Stimulated activated CD4-positive, alpha-beta T cell treated with anti-CD3 and anti-CD28 coated beads, Interleukin-1b, Interleukin-23, amount 100 ng/mL, for 48 hours (primary cell): ENCODE results near the gene VPS37C.
"Not testable (repeated sequence)": the region's sequence is repeated elsewhere in the genome, so short reads cannot be mapped to it uniquely, and the experiment has no call there.

Experiments used
- DNase-seq: peaks from one replicate; pipeline ENCODE4 v3.0.0-alpha.2; 2020

Gene VPS37C

DNA sequence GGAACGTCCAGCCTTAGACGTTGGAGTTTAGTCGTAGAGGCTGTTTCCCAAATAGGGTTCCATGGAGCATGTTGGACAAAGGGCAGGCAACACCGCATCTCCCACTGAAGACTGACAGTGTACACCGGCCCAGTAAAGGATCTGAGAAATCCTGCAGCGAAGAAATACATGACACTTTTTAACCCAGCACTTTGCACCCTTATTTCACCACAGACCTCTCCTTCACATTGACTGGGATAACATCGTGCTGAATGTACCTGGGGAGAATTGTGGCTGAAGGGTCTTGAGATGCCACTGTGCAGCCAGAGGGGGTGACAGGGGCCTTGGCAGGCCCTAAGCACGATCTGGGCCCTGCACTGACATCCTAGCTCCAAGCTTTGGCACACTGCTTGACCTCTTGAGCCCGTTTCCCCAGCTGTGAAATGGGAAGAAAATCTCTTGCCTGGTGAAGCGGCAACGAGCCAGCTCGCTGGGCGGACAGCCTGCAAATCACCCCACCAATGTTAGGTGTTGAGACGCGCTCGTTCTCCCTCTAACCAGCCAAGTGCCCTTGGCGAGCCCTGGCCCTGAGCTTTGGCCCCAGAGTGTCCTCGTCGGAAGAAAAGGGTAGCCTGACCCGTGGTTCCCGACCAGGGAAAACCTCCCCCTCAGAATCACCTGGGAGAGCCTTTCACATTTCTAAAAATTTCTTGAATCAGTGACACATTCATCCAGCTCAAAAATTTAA lies 45.6 kb downstream of the VPS37C start:
- no peak for DNase-seq

DNA sequence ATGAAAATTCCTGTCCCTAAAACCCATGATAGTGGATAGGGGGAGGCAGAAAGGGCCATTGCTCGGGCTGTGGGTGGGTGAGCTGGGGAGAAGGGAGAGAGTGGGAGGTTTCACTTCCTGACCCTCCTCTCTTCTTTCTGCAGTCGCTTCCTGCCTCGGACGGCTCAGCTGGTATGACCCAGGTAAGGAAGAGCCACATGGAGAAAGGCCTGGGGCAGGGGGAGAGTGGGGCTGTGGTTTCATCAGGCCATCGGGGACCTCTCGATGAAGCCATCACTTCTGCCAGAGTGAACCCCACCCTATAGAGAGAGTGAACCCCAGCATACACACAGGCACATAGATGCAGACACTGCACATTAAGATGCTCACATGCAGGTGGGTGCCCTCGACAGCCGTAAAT lies 46.3 kb downstream of the VPS37C start:
- DNase-seq: no peak

DNA sequence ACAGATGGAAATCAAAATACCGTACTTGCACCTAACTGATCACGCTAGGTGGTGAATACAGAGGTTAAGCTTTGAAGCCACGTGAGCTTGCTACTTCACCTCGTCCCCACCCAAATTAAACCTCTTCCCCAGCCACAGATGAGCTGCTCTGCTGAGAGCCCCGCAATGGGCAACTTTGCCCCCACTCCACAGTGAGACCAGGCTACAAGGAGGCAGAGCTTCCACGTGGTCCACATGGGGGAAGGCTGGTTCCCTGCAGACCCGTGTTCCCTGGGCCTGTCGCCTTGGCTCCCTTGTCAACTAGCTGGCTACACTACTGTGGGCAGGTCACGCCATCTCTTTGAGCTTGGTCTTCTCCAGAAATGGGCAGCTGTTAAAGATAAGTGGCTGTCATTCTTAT lies 48.0 kb downstream of the VPS37C start:
- no peak for DNase-seq

DNA sequence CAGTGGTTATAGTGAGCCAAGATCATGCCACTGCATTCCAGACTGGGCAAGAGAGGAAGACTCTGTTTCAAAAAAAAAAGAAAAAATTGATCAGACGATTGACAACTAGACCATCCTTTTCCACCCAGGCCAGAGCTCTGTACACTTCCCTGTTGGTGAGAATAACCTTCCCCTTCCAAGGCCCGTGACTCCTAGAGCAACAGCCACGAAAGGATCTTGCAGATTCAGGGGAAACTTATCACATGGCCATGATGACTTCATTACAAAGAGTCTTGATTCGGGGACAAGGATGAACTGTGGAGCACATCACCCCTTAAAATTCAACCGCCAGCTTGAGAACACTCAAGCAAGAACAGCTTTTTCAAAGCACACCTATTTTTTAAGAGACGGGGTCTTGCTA lies 48.7 kb downstream of the VPS37C start:
- DNase-seq: no peak

DNA sequence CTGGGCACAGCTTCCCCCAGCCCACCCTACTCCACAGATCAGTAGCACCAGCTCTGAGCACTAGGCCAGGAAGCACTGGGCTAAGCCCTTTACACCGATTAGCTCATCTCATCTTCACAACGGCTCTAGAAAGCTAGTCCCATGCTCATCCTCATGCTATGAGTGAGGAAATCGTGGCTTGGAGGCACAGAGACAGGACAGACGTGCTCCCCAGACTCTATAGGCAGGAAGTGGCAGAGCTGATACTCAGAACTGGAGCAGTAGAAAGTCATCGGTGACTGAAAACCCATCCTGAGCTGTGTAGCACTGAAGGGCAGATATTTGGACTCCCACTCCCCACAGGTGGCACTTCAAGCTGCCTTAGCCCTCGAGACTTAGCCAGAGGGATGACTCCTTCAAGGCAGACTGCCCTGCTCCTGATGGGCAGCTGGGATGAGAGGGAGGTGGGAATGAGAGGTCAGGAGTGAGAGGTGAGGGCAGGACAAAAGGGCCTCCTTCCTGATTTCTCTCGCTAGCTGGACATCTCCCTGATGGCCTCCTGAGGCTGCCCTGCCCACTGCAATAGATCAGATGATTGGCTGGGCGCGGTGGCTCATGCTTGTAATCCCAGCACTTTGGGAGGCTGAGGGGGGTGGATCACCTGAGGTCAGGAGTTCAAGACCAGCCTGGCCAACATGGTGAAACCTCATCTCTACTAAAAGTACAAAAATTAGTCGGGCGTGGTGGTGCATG lies 49.3 kb downstream of the VPS37C start:
- DNase-seq: peak; percentile 87

DNA sequence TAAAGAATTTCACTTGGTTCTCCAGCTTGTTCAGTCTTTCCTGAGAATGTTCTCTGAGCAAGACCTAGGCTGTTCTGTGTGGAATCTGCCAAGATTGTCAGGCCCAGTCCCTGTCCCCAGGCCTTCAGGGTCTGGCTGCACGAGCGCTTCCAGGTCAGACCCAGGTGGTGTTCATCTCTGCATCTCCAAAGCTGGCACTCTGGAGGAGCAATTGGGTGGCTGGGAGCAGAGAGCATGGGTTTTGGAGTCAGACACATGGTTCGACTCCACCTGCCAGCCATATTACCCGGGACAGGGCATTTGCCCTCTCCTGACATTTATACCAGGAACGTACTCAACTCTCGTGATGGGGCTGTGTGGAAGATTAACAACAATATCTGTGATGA lies 50.2 kb downstream of the VPS37C start:
- no peak for DNase-seq

DNA sequence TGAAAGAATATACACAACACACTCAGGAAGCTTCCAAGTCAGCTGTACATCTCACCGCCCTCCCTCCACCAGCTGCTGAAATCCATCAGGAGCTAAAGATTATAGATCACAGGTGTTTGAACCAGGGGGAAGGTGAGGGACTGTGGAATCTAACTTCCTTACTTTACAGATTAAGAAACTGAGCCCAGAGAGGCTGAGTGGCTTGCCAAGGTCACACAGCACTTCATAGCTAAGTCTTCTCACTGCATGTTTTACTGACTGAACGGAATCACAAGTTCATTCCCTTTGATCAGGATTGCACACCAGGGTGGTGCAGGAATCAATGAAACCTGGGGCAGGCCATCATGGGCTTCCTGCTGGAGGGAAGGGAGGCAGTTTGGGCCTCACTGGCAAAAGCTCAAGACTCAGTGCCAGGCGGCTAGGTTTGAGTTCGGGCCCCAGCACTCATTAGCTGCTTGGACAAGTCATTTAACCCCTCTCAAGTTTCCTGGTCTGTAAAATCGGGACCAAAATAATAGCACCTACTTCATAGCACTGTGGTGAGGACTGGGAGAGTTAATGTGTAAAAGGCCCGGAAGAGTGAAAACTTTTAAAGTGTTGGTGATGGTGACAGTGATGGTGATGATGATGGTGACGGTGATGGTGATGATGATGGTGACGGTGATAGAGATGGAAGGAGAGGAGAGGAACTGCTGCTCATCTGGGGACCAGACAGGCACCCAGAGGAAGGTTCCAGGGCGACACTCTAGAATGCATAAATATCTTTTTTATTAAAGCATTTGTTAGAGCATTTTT lies 50.8 kb downstream of the VPS37C start:
- no peak for DNase-seq

DNA sequence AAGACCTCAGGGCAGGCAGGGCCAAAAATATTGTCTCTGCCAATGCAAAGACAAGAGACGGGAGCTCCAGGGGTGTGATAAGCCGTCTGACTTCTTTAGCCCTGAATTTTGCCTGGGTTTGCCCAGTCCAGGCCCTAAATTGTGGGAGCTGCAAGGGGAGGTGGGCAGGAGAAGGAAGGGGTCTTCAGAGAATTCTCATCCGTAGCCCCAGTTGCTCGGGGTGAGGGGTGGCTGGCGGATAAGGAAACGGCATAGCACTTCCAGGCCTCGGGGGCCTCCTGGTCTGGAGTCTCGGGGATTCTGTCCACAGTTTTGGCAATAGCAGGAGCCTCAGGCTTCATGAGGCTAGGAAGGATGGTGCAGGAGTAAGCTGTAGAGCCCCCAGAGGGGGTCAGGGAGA lies 51.6 kb downstream of the VPS37C start:
- no peak for DNase-seq

DNA sequence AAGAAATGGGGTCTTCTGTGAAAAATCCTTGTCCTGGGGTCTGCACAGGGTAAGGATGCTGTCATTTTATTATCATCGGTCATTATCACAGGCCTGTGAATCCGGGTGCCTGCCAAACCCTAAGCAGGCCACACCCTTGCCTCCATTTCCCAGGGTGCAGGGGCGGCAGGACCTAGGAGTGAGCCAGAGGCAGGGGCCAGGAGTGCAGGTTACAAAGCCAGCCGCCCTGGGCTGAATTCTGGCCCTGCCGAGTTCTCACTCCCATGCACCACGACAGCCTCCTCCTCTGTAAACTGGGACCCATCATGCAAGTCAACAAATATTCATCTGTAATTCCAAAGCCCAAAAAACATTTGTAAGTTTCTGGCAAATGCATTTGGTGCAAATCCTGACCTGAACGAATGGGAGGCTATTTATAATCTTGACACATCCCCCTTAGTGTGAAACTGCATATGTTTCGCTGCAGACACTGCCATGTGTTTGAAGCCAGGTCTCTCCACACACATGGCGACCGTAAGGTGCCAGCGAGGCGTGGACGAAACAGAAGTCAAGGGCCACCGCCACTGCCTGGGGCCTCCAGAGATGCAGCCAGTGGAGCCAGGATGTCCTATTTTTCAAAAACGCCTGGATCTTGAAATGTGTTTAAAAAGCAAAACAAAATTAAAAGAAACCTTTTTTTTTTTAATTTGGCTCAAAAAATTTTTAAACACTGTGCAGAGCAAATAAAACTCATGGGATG lies 52.2 kb downstream of the VPS37C start:
- DNase-seq: no peak

DNA sequence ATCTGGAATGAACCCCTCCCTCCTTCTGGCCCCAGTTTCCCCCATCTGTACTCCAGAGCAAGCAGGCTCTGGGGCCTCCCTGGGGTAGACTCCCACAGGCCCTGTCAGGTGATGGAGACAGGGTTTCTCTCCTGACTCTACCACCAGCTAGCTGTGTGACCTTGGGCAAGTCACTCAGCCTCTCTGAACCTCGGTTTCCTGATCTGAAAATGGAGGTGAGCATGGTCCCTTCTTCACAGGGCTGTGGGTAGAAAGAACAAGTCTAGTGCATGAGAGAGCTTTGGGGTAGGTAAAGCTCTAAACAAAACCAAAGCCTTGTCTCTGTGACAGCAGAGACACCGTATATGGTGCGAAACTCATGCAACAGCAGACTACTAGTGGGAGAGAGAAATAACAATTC lies 53.3 kb downstream of the VPS37C start:
- no peak for DNase-seq

DNA sequence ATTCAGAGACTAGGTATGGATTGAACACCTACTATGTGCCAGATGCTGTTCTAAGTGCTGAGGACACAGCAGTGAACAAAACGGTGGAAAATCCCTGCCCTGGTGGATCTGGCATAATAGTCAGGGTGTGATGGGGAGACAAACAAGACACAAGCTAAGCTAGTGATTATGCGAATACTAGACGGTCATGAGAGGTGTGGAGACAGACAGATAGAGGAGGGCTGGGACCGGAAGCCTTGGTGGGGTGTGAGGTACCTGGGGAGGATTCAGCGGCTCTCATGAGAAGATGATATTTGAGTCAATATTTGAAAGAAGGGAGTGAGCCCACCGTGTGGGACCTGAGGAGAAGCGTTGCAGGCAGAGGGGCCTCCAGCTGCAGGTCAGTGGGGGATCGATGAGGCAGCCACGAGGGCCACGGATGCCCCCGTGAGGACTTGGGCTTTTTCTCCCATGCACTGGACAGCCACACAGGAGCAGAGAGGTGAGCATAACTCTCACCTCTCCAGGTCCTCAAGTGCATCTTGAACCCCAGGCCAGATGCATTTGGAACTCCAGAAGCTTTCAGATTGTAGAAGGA lies 54.2 kb downstream of the VPS37C start:
- DNase-seq: no peak

DNA sequence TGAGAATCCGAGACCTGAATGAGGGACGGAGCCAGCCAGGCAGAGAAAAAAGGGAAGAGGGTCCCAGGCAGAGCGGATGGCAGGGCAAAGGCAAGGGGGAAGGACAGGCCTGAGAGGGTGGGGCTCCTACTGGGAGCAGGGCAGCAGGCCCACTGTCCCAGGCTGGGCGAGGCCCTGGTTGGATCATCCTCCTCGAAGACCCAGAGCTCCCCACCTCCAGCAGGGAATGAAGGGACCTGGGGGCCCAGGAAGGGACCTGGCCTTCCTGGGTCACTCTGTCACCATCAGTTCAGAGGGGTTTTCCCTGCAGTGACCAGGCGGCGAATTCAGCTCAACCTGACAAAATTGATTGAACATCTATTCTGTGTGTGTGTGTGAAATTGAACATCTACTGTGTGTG lies 54.9 kb downstream of the VPS37C start:
- no peak for DNase-seq

DNA sequence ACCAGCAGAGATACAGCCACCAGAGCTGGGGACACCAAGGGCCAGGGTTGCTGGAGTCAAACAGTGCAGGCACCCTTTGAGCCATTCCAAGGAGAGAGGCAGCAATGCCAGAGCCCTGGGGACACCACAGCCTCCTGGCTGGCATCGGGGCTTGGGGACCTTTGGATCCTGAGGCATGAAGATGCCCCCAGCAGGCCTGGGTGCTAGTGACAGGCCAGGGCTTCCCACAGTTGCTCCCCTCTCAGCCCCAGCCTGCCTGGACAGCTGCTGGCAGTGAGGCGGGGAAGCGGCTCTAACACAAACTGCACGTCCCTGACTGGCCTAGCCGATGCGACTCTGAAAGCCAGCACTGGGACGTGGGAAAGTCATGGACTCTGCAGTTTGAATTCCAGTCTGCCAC lies 56.3 kb downstream of the VPS37C start:
- DNase-seq: no peak

DNA sequence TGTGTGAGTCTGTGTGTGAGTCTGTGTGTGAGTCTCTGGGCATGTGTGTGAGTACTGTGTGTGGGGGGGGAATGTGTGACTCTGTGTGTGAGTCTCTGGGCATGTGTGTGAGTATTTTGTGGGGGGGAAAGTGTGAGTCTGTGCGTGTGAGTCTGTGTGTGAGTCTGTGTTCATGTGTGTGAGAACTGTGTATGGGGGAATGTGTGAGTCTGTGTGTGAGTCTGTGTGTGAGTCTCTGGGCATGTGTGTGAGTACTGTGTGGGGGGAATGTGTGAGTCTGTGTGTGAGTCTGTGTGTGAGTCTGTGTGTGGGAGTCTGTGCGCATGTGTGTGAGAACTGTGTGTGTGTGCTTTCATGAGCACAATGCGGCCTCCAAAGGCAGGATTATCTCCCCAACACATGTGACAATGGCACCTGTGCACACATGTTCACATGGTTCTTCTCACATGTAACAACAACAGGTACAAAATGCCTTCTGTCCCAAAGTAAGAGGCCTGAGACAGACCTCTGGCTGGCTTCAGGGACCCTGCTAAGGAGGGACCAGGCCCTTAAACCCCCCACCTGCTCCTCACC lies 57.3 kb downstream of the VPS37C start:
- DNase-seq: no peak

DNA sequence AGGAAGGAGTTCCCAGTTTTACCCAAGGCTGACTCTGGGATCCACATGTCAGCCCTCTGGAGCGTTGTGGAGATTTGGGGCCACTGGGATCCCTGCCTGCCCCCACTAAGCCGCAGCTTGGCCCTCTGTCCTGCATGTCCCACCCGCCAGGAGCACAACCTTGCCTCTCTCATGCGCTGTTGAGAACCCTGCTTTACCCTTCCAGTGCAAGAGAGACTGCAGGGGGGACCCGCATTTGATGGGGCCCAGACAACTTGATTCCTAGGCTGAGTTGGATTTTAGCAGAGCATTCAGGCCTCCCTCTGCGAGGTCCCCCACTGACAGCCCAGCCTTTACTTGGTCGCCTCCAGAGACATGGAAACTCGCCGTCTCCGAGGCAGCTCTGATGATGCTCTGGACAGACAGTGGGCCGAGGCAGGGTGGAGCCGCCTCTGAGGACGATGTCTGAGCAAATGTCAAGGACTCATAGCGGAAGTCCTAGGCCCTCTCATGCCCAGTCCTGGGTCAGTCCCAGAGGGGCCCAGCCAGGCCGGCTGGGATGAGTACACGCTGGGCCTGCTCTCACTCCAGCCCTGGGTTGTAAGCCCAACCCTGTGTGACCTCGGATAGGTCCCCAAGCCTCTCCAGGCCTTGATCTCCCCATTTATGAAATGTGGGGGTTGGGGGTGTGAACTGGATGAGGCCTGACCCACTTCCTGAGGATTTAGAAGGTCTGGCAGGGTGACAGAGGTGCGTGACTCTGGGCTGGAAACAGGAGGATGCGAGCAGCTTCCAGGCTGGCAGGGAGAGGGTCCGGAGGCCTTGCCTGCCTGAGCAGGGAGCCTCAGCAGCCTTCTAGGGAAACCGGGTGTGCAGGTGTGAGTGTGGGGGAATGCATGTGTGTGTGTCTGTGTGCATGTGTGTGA lies 58.3 kb downstream of the VPS37C start:
- DNase-seq: no peak

DNA sequence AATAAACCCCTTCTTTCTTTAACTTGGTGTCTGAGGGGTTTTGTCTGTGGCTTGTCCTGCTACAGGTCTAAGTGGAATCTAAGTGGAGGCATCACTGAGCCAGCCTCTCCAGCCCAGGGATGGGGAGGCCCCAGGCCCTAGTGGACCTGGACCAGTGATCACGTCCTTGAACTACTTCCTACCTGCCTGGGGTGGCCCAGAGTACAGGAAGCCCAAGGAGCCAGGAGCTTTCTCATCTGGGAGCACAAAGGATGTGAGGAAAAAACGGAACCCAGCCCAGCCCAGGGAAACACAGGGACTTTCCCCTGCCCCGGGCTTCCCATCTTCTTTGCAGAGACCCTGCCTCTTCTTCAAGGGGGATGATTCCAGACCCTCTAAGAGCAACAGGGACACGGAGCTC lies 62.4 kb downstream of the VPS37C start:
- DNase-seq: no peak

DNA sequence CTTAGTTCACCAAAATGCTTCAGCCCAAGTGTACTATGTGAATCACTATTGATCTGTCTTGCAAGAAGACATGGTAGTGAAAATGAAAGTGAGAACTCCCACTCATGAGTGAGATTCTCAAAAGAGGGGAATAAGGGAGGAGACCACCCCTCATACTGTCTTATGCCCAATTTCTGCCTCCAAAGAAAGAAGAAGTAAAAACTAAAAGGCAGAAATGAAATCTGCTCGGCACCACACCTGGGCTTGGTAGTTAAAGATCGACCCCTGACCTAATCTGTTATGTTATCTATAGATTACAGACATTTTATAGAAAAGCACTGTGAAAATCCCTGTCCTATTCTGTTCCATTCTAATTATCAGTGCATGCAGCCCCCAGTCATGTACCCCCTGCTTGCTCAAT lies 63.0 kb downstream of the VPS37C start:
- not testable (repeated sequence) for DNase-seq

DNA sequence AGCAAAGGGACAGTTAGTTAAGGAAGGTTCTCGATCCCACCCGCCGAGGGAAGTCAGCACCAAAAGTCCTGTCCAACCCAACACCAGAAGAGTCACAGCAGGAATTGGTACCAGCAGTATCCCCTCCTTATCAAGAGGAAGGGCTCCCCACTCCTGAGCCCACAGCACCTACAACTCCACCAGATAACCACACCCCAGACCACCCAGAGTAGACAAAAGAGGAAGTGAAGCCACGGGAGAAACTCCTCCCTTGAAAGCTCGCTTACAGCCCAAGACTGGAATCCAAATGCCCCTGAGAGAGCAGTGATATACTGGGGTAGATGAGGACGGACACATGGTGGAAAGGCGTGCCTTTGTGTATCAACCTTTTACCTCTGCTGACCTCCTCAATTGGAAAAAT lies 66.2 kb downstream of the VPS37C start:
- no peak for DNase-seq

DNA sequence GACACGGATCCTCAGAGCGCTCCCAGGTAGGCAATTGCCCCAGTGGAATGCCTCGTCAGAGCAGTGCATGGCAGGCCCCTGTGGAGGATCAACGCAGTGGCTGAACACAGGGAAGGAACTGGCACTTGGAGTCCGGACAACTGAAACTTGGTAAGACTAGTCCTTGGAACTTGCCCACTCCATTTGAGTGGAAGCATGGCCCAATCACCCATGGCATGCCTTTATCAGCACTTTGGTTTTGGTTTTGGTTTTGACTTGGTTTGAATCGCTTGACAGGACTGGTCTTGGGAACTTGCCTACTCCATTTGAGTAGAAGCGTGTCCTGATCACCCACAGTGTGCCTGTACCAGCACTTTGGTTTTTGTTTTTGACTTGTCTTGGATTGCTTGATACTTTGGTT lies 67.1 kb downstream of the VPS37C start:
- not testable (repeated sequence) for DNase-seq

DNA sequence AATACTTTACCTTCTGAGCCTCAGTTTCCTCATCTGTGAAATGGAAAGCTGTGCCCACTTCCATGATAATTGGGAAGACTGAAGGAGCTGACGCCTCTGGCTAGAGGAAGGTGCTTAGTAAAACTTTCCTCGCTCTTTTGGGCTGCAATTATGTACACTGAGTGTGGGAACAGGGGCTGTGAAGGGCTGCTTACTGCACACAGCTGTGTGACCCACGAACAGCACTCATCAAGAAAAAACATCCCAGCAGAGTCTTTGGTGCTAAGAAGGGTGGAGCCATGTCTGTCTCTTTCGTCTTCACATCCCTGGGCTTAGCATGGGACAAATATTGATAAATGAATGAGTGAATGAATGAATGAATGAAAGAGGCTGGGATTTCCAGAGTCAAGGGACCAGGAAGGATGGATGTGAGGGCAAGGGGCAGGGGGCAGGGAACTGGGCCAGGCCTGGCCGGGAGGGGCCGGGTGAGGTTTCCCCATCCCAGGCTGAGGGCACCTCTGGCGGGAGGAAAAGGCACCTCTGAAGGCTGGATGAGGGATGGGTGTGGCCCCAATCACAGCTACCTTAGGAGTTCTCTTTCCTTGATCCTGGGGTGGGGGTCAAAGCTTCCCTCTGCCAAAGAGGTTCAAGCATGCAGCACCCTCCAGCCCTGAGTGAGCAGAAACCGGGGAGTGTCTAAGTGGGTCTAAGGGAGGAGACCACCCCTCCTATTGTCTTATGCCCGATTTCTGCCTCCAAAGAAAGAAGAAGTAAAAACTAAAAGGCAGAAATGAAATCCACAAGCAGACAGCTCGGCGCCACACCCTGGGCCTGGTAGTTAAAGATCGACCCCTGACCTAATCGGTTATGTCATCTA lies 68.1 kb downstream of the VPS37C start:
- no peak for DNase-seq
